Hepatocyte (in vitro differentiated cells): ENCODE measurements around the gene OSGIN1.
"Not testable (repeated sequence)": the region's sequence is repeated elsewhere in the genome, so short reads cannot be mapped to it uniquely, and the experiment has no call there.

ENCODE experiments used
- CTCF ChIP-seq: fragments of 200-600 bp; sonication (generic); IDR thresholded peaks from 2 replicates; pipeline ENCODE4 v1.5.1; 2016; ENCODE audit warnings: antibody characterized with exemption, mild to moderate bottlenecking; ENCODE audit not compliant: poor library complexity
- EZH2 ChIP-seq: fragments of 200-600 bp; sonication (generic); IDR thresholded peaks from 2 replicates; pipeline ENCODE4 v1.6.1; 2016; ENCODE audit warnings: antibody characterized with exemption, mild to moderate bottlenecking, borderline replicate concordance
- EZH2phosphoT487 ChIP-seq: fragments of 200-600 bp; sonication (generic); IDR thresholded peaks from one replicate; pipeline ENCODE4 v1.6.1; 2018; ENCODE audit warnings: antibody characterized with exemption, mild to moderate bottlenecking, low read depth, moderate library complexity; ENCODE audit not compliant: unreplicated experiment, severe bottlenecking

- TF ChIP-seq CTCF, EZH2, EZH2phosphoT487: not testable (repeated sequence)
Observed at GRCh38 chr16:83950862-83951399, 2.1 kb upstream of the OSGIN1 start.
